Measurements from ENCODE around the gene LRRK2.

- TF ChIP-seq CTCF (conservative IDR thresholded peaks at IDR 0.05) (peak; percentile 72), EZH2 (IDR thresholded peaks at IDR 0.05; ENCODE audit: low read depth) (no peak)
Measured at GRCh38 chr12:40312982-40313576, 88.3 kb downstream of the LRRK2 start.
